HepG2 (cell line): ENCODE data around the gene CAMKK1. TPM values are rescaled to one million over a fixed set of nuclear protein-coding genes. Genes with fewer than 3 reads are reported as not detected.

Experiments
- ATAC-seq: fragments of 200-7000 bp; cut with Tn5 transposase; 3 replicates; pipeline ENCODE4 v1.9.1; 2020; ENCODE audit warnings: mild to moderate bottlenecking, moderate library complexity
- BruUV-seq: library from RNA; stranded (reverse); fragments of 400-500 nt; replicated peaks from 2 replicates; lab custom pipeline; 2021; lab: Mats Ljungman, UMichigan
- CTCF ChIA-PET: fragments of 300-600 bp; formaldehyde crosslinking; extraction: SDS; loops from one replicate; lab custom pipeline; 2021; ENCODE audit warnings: low total read pairs, inconsistent platforms, low intra/inter-chr PET ratio; lab: Yijun Ruan, JAX
- POLR2A ChIA-PET: fragments of 350-600 bp; sonication (Branson Sonifier 250); formaldehyde crosslinking; loops from one replicate; lab custom pipeline; 2020; ENCODE audit warnings: antibody characterized with exemption, inconsistent platforms; lab: Yijun Ruan, JAX
- DNase-seq: peaks from one replicate; pipeline ENCODE4 v3.0.0-alpha.2; 2015; ENCODE audit warnings: low spot score
- FAIRE-seq: peaks from 3 replicates; lab custom pipeline; 2011; peaks lifted over from hg19 to GRCh38; lab: Jason Lieb, UNC
- H2AFZ ChIP-seq: one replicate; pipeline ENCODE4 v1.6.1; 2011; ENCODE audit warnings: low read length, inconsistent platforms
- H3K27ac ChIP-seq: fragments of 300-600 bp; 3 replicates; pipeline ENCODE4 v1.8.0; 2011; ENCODE audit warnings: mixed run types, mild to moderate bottlenecking, mixed read lengths, low read length, inconsistent platforms; ENCODE audit not compliant: insufficient read depth; ENCODE audit errors: extremely low read length
- H3K27me3 ChIP-seq, 2 experiments: fragments of 200-600 bp in 1 of 2; 2 replicates in 1 of 2; 3 replicates in 1 of 2; pipeline versions ENCODE4 v1.6.0 to v1.8.0; 2011; ENCODE audit warnings: low read length in 2 of 2, mild to moderate bottlenecking in 2 of 2, moderate library complexity in 2 of 2, inconsistent platforms in 1 of 2; ENCODE audit not compliant: insufficient read depth in 2 of 2, control insufficient read depth in 1 of 2
- H3K36me3 ChIP-seq, 2 experiments: fragments of 200-600 bp in 1 of 2; replicated peaks in 1 of 2; 2 replicates in 1 of 2; 3 replicates in 1 of 2; pipeline versions ENCODE4 v1.5.1 to v1.8.0; 2011; ENCODE audit warnings: low read length in 2 of 2, inconsistent platforms in 1 of 2; ENCODE audit not compliant: insufficient read depth in 2 of 2, control insufficient read depth in 1 of 2
- H3K4me1 ChIP-seq: 2 replicates; pipeline ENCODE4 v1.5.1; 2012; ENCODE audit warnings: low read length, inconsistent platforms; ENCODE audit not compliant: insufficient read depth
- H3K4me2 ChIP-seq: 2 replicates; pipeline ENCODE4 v1.6.0; 2011; ENCODE audit warnings: low read depth, low read length, inconsistent platforms
- H3K4me3 ChIP-seq, 3 experiments: fragments of 200-600 bp in 1 of 3; sonication (generic), shearing (Covaris generic) in 1 of 3; replicated peaks in 1 of 3; 2 replicates each; pipeline ENCODE4 v1.5.1; 2011 to 2016; ENCODE audit warnings: low read length in 3 of 3, inconsistent platforms in 2 of 3, low read depth in 2 of 3, mild to moderate bottlenecking in 2 of 3, control low read depth in 1 of 3, mixed read lengths in 1 of 3; ENCODE audit not compliant: insufficient read depth in 1 of 3
- H3K79me2 ChIP-seq: one replicate; pipeline ENCODE4 v1.6.1; 2011; ENCODE audit warnings: low read length, inconsistent platforms; ENCODE audit not compliant: insufficient read depth
- H3K9ac ChIP-seq: 2 replicates; pipeline ENCODE4 v1.6.0; 2011; ENCODE audit warnings: mild to moderate bottlenecking, low read depth, low read length, inconsistent platforms; ENCODE audit not compliant: insufficient read depth
- H3K9me3 ChIP-seq: 2 replicates; pipeline ENCODE4 v1.5.1; 2012; ENCODE audit warnings: mild to moderate bottlenecking, low read length
- H4K20me1 ChIP-seq: 2 replicates; pipeline ENCODE4 v1.6.0; 2011; ENCODE audit warnings: inconsistent platforms, mild to moderate bottlenecking, low read length, moderate library complexity; ENCODE audit not compliant: insufficient read depth
- CBX2 ChIP-seq, 2 experiments: fragments of 200-600 bp in 1 of 2; sonication (generic); formaldehyde crosslinking in 1 of 2; IDR thresholded peaks; 2 replicates each; pipeline versions ENCODE4 v1.7.0 to v1.8.1; 2018 to 2022; ENCODE audit warnings: low read depth in 2 of 2, low read length in 1 of 2, mild to moderate bottlenecking in 1 of 2, missing genetic modification reagents in 1 of 2
- GABPA ChIP-seq, 2 experiments: IDR thresholded peaks; 2 replicates each; pipeline ENCODE4 v1.6.1; 2011 to 2016; ENCODE audit warnings: low read depth in 2 of 2, low read length in 1 of 2, missing biosample characterization in 1 of 2, missing genetic modification characterization in 1 of 2
- GTF2F1 ChIP-seq: fragments of 150-350 bp; IDR thresholded peaks from 2 replicates; pipeline ENCODE4 v1.6.1; 2014; ENCODE audit warnings: low read length
- ZGPAT ChIP-seq: IDR thresholded peaks from 2 replicates; pipeline ENCODE4 v1.6.1; 2016; ENCODE audit warnings: mild to moderate bottlenecking
- WGBS: methylation state at CpG from one replicate; pipeline ENCODE4 v1.1.6; 2017; ENCODE audit warnings: low lambda C conversion rate; 5-methylcytosine and 5-hydroxymethylcytosine counted together
- in situ Hi-C: cut with HindIII; loops from 2 replicates; pipeline ENCODE4 v1.10.0; 2017; ENCODE audit warnings: low pct_unique_long_range_greater_than_20kb; ENCODE audit not compliant: extremely low pct_ligation_motif_present
- intact Hi-C: fragments of 100-400 bp; cut with micrococcal nuclease; formaldehyde crosslinking; loops from one replicate; pipeline ENCODE4 v1.10.0; 2022; ENCODE audit not compliant: unreplicated experiment
- polyA plus RNA-seq, 8 experiments: library from polyadenylated mRNA; depleted of rRNA in 3 of 8; stranded (reverse) in 7 of 8; unstranded in 1 of 8; fragments of >200 nt; fragmentation: Illumina TruSeq in 4 of 8; extraction: Trizol in 4 of 8; gene quantifications; 2 replicates each; pipeline versions ENCODE4 v1.2.1 to v1.2.3, GENCODE V29; 2011 to 2016; ENCODE audit warnings: low read depth in 4 of 8, missing spikeins in 1 of 8, mixed read lengths in 1 of 8; ENCODE audit not compliant: insufficient read depth in 1 of 8
- total RNA-seq, 5 experiments: library from RNA; depleted of rRNA; stranded (reverse); fragments of >200 nt; fragmentation: Illumina TruSeq; extraction: Trizol; gene quantifications; 2 replicates each; pipeline ENCODE4 v1.2.3, GENCODE V29; 2016; ENCODE audit warnings: low read depth in 1 of 5
- TF ChIP-seq, protein P1 (sequence below): sonication (generic); formaldehyde crosslinking; IDR thresholded peaks from 2 replicates; pipeline ENCODE4 v1.4.0; 2020; ENCODE audit warnings: missing genetic modification reagents

CAMKK1 gene
- total and polyA plus RNA-seq, 2 of the 13 experiments (the other 11 are each of a cell fraction or from before 2014, with no cell fraction given), result 1.5 to 1.6 TPM

- Histone ChIP-seq H3K27me3 (no peaks in the 10 kb centered on the region), H3K4me2 (no peak overlapping the region), H3K36me3 (peaks cover 19 to 61% of the 10 kb centered on the region in 2 experiments), H3K9ac (no peak overlapping the region), H3K4me3 (no peak overlapping the region), H3K9me3 (no peaks in the 10 kb centered on the region), H3K27ac (no peak overlapping the region), H3K79me2 (peaks cover 13% of the 10 kb centered on the region), H4K20me1 (0 out of 2 replicates have a peak, but pooled peaks cover under 1% of the 10 kb centered on the region), H2AFZ (no peak overlapping the region), H3K4me1 (peaks cover 1% of the 10 kb centered on the region)
- BruUV-seq, result no TSS peak
- TF ChIP-seq CBX2 (IDR thresholded peaks at IDR 0.05; ENCODE audit: low read depth, low read length) (no peak), CBX2 (CRISPR knock-in tag; IDR thresholded peaks at IDR 0.05; ENCODE audit: low read depth) (no peak), GTF2F1 (no peak), GABPA (IDR thresholded peaks at IDR 0.05; ENCODE audit: low read depth, low read length) (no peak), GABPA (CRISPR knock-in tag; IDR thresholded peaks at IDR 0.05; ENCODE audit: low read depth) (no peak), ZGPAT (CRISPR knock-in tag) (no peak)
- TF ChIP-seq, protein P1, sequence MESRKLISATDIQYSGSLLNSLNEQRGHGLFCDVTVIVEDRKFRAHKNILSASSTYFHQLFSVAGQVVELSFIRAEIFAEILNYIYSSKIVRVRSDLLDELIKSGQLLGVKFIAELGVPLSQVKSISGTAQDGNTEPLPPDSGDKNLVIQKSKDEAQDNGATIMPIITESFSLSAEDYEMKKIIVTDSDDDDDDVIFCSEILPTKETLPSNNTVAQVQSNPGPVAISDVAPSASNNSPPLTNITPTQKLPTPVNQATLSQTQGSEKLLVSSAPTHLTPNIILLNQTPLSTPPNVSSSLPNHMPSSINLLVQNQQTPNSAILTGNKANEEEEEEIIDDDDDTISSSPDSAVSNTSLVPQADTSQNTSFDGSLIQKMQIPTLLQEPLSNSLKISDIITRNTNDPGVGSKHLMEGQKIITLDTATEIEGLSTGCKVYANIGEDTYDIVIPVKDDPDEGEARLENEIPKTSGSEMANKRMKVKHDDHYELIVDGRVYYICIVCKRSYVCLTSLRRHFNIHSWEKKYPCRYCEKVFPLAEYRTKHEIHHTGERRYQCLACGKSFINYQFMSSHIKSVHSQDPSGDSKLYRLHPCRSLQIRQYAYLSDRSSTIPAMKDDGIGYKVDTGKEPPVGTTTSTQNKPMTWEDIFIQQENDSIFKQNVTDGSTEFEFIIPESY (CRISPR knock-in tag), result peak; percentile 35; the same call in 1 of the 2 replicates
- CTCF ChIA-PET, result no interaction called here
- ATAC-seq, result no peak
- no peak for DNase-seq
- 91% methylated on average over 12 of the region's 12 CpGs for WGBS
- POLR2A ChIA-PET, result interaction anchor here (0.5 kb wide), 1 partner anchor 100 kb away, joined by 4 read pairs; no protein-coding TSS in a partner anchor
- intact Hi-C loops (no loop called here), in situ Hi-C loops (no loop called here)
- no peak for FAIRE-seq
These were observed 54.6 kb downstream of the CAMKK1 start for GRCh38 chr17:3838206-3838605.
